ENCODE results near the gene RHBDD2.
"Not testable (repeated sequence)": the region's sequence is repeated elsewhere in the genome, so short reads cannot be mapped to it uniquely, and the experiment has no call there.

RHBDD2 gene

GRCh38 chr7:75878769-75879611 lies at the start of gene RHBDD2:
RHBDD2 (plus strand) TSS chr7:75879034; CDS start chr7:75879083, 49 bp downstream.
- DNase-seq (ENCODE audit: low read depth, low spot score): peak; percentile 77

GRCh38 chr7:75829656-75830055 lies 49.2 kb upstream of the RHBDD2 start:
- DNase-seq (ENCODE audit: low read depth, low spot score): not testable (repeated sequence)

DNA sequence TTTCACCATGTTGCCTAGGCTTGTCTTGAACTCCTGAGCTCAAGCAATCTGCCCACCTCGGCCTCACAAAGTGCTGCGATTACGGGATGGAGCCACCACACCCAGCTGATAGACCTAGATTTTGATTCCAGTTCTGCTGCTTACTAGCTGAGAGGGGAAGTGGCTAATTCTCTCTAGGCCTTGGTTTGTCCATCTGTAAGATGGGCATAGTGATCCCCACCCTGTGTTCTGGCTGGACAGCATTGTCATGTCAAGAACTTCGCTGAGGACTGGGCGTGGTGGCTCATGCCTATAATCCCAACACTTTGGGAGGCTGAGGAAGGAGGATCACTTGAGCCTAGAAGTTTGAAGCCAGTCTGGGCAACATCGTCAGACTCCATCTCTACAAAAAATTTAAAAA lies 47.9 kb upstream of the RHBDD2 start:
- no peak for DNase-seq (ENCODE audit: low read depth, low spot score)

- not testable (repeated sequence) for DNase-seq (ENCODE audit: low read depth, low spot score)
Observed at GRCh38 chr7:75833662-75834061, 45.2 kb upstream of the RHBDD2 start.

DNA sequence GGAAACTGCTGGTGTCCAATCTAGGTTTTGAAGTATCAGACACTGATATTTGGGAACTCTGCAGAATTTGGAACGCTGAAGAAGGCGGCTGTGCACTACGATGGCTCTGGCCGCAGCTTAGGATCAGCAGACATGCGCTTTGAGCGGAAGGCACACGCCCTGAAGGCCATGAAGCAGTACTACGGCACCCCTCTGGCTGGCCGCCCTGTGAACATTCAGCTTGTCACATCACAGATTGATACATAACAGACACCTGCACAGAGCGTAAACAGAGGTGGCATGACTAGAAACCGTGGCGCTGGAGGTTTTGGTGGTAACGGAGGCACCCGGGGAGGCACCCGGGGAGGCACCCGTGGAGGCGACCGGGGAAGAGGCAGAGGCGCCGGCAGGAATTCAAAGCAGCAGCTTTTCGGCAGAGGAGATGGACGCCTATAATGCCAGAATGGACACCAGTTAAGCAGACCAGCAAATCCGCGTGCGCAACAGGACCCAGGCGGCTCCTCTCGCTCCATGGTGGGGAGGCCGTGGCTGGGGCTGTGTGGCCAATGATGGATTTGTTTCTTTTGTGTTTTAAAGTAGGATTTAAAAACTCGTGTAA lies 43.0 kb upstream of the RHBDD2 start:
- DNase-seq (ENCODE audit: low read depth, low spot score): no peak

DNA sequence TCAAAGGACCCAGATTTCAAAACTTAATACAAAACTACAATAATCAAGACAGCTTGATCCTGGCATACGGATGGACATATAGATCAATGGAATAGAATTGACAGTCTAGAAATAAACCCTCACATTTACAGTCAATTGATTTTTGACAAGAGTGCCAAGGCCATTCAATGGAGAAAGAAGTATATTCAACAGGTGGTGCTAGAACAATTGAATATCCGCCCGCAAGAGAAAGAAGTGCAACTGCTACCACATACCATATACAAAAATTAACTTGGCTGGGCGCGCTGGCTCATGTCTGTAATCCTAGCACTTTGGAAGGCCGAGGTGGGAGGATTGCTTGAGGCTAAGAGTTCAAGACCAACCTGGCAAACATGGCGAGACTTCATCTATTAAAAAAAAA lies 42.0 kb upstream of the RHBDD2 start:
- DNase-seq (ENCODE audit: low read depth, low spot score): no peak

DNA sequence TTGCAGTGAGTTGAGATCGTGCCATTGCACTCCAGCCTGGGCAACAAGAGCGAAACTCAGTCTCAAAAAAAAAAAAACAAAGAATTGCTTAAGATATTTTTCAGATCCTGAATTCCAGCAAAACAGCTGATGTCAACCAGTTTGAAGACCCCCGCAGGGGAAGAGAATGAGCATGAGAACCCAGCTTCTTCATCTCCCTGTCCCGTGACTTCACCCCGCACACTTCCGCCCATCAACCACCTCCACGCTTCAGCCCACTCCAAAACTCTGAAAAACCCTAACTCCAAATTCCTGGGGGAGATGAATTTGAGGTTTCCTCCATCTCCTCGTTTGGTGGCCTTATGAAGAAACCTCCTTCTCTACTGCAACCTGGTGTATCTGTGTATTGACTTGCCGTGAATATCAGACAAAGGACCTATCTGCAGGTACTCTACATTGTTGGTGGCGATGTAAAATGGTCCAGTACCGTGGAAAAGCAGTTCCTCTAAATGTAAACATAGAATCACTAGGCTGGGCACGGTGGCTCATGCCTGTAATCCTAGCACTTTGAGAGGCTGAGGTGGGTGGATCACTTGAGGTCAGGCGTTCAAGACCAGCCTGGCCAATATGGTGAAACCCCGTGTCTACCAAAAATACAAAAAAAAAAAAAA lies 40.4 kb upstream of the RHBDD2 start:
- not testable (repeated sequence) for DNase-seq (ENCODE audit: low read depth, low spot score)

- DNase-seq (ENCODE audit: low read depth, low spot score): no peak
Observed at GRCh38 chr7:75840029-75840428, 38.8 kb upstream of the RHBDD2 start.

- peak; percentile 59 for DNase-seq (ENCODE audit: low read depth, low spot score)
Observed at GRCh38 chr7:75842836-75843446, 35.9 kb upstream of the RHBDD2 start.

GRCh38 chr7:75843613-75844116 lies 35.2 kb upstream of the RHBDD2 start:
- DNase-seq (ENCODE audit: low read depth, low spot score): no peak

- no peak for DNase-seq (ENCODE audit: low read depth, low spot score)
Observed at GRCh38 chr7:75844158-75844557, 34.7 kb upstream of the RHBDD2 start.

GRCh38 chr7:75845132-75845531 lies 33.7 kb upstream of the RHBDD2 start:
- DNase-seq (ENCODE audit: low read depth, low spot score): not testable (repeated sequence)

GRCh38 chr7:75847707-75848106 lies 31.1 kb upstream of the RHBDD2 start:
- no peak for DNase-seq (ENCODE audit: low read depth, low spot score)

DNA sequence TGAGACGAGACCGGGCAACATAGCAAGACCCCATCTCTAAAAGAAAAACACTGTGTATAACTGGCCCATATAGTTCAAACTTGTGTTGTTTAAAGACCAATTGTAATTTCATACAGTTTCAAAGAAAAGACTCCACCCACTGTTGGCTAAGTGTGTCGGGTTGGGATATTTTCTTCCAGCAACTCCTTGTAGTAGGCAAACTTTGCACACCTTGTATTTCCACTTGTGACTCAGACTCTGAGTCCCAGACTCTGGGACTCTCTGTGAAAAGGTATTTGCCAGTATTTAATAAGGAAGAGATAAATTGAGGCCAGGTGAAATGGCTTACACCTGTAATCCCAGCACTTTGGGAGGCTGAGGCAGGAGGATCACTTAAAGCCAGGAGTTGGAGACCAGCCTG lies 29.3 kb upstream of the RHBDD2 start:
- DNase-seq (ENCODE audit: low read depth, low spot score): no peak

GRCh38 chr7:75850235-75850634 lies 28.6 kb upstream of the RHBDD2 start:
- DNase-seq (ENCODE audit: low read depth, low spot score): no peak

GRCh38 chr7:75854233-75854632 lies 24.6 kb upstream of the RHBDD2 start:
- DNase-seq (ENCODE audit: low read depth, low spot score): no peak

- not testable (repeated sequence) for DNase-seq (ENCODE audit: low read depth, low spot score)
Observed at GRCh38 chr7:75854813-75855345, 24.0 kb upstream of the RHBDD2 start.

DNA sequence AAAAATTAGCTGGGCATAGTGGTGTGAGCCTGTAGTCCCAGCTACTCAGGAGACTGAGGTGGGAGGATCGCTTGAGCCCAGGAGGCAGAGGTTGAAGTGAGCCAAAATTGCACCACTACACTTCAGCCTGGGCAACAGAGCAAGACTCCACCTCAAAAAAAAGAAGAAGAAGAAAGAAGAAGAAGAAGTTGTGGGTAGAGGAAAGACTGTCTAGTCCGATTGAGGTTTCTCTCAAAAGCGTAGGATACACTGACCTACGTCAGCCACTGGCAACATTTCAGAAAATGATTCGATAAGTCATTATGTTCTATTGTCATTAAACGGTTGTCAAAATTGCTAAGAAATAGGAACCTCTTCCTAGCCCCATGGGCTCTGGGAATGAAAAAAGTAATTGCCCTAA lies 22.3 kb upstream of the RHBDD2 start:
- DNase-seq (ENCODE audit: low read depth, low spot score): no peak

- no peak for DNase-seq (ENCODE audit: low read depth, low spot score)
Observed at GRCh38 chr7:75858410-75858809, 20.4 kb upstream of the RHBDD2 start.

DNA sequence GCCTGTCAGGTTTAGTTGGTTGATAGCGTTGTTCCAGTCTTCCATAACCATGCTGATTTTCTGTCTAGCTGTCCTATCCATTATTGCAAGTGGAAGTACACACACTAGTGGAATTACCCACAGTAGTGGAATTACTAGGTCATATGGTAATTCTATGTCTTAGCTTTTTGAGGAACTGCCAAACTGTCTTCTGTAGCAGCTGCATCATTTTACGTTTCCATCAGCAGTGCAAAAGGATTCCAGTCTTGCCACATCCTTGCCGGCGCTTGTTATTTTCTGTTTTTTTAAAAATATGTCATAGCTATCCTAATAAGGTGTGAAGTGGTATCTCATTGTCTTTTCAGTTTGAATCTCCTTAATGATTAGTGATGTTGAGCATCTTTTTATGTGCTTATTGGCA lies 17.2 kb upstream of the RHBDD2 start:
- DNase-seq (ENCODE audit: low read depth, low spot score): no peak

DNA sequence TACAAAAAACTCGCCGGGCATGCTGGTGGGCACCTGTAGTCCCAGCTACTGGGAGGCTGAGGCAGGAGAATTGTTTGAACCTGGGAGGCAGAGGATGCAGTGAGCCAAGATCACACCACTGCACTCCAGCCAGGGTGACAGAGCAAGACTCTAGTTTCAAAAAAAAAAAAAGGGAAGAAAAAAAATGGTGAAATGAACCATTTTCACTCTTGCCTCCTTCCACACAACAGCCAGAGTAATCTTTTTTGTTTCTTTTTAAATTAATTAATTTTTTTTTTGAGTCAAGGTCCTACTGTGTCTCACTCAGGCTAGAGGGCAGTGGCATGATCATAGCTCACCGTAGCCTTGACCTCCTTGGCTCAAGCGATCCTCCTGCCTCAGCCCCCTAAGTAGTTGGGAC lies 14.6 kb upstream of the RHBDD2 start:
- not testable (repeated sequence) for DNase-seq (ENCODE audit: low read depth, low spot score)

DNA sequence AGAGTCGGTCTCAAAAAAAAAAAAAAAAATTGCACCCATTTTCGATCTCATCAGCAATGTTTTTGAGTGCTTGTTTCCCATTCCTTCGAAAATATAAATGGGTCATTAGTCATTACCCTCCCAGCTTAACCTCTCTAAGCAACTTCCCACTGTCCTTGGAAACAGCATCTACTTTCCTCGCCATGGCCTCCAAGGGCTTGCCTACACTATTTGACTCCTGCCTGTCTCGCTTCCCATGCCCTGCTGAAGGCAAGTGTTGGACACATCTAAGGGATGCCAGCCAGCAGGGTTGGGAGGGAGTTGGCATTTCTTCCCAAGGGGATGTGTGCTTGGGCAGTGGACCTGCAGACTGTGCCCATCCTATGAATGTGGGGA lies 12.7 kb upstream of the RHBDD2 start:
- no peak for DNase-seq (ENCODE audit: low read depth, low spot score)
